Lung microvascular endothelial cell (primary cell): Measurements from ENCODE around the gene ZDHHC7. TPM values are rescaled to one million over a fixed set of nuclear protein-coding genes. Genes with fewer than 3 reads are reported as not detected.

ENCODE experiments used
- total RNA-seq: library from RNA; depleted of rRNA; stranded (reverse); fragments of >200 nt; gene quantifications from 2 replicates; pipeline ENCODE4 v1.2.1, GENCODE V29; 2014

The ZDHHC7 gene
- total RNA-seq, 1 donor from 2014 or later, result 32.9 TPM

Other genes starting within 250 kb of the ZDHHC7 start
- gene CRISPLD2, start 191.6 kb downstream of the ZDHHC7 start, total RNA-seq, result under 0.01 and 0.20 TPM in 2 replicates
- 14.4 and 20.8 TPM in 2 replicates for gene KIAA0513, start 16.3 kb upstream of the ZDHHC7 start, total RNA-seq
- not detected in 2 replicates for gene CIBAR2, start 100.9 kb upstream of the ZDHHC7 start, total RNA-seq